Mesenchymal stem cell (in vitro differentiated cells and primary cell): Measurements from ENCODE around the gene NCAPH2.
A peak's percentile ranks its signal among the peaks of the same experiment; 100 is the strongest.

Source experiments
- DNase-seq: peaks from one replicate; pipeline ENCODE4 v3.0.0-alpha.2; 2013
- H2AFZ ChIP-seq: one replicate; pipeline ENCODE4 v1.6.1; 2013; ENCODE audit warnings: low read depth, mild to moderate bottlenecking, control low read depth, inconsistent platforms, low read length, moderate library complexity
- H2AK5ac ChIP-seq: 2 replicates; pipeline ENCODE4 v1.6.1; 2013; ENCODE audit warnings: low read length, moderate library complexity, mild to moderate bottlenecking, inconsistent platforms; ENCODE audit not compliant: severe bottlenecking
- H2BK120ac ChIP-seq: one replicate; pipeline ENCODE4 v1.6.1; 2013; ENCODE audit warnings: low read depth, mild to moderate bottlenecking, inconsistent platforms, low read length, moderate library complexity
- H2BK12ac ChIP-seq, 2 experiments: one replicate each; pipeline ENCODE4 v1.6.1; 2013; ENCODE audit warnings: inconsistent platforms in 2 of 2, low read length in 2 of 2, mild to moderate bottlenecking in 2 of 2, moderate library complexity in 2 of 2, control low read depth in 1 of 2
- H2BK15ac ChIP-seq: one replicate; pipeline ENCODE4 v1.6.1; 2013; ENCODE audit warnings: mild to moderate bottlenecking, low read depth, inconsistent platforms; ENCODE audit not compliant: poor library complexity, severe bottlenecking
- H2BK5ac ChIP-seq: 2 replicates; pipeline ENCODE4 v1.6.1; 2013; ENCODE audit warnings: low read depth, mild to moderate bottlenecking, low read length, control low read depth, inconsistent platforms; ENCODE audit not compliant: poor library complexity, severe bottlenecking
- H3K14ac ChIP-seq, 2 experiments: one replicate each; pipeline ENCODE4 v1.6.1; 2013; ENCODE audit warnings: inconsistent platforms in 2 of 2, low read length in 2 of 2, control low read depth in 1 of 2, mild to moderate bottlenecking in 1 of 2, moderate library complexity in 1 of 2
- H3K18ac ChIP-seq, 2 experiments: one replicate each; pipeline ENCODE4 v1.6.1; 2013; ENCODE audit warnings: inconsistent platforms in 2 of 2, low read length in 2 of 2, control low read depth in 1 of 2, low read depth in 1 of 2, mild to moderate bottlenecking in 1 of 2
- H3K23ac ChIP-seq, 2 experiments: one replicate each; pipeline ENCODE4 v1.6.1; 2013; ENCODE audit warnings: inconsistent platforms in 2 of 2, low read length in 2 of 2, mild to moderate bottlenecking in 2 of 2, moderate library complexity in 2 of 2, control low read depth in 1 of 2
- H3K27ac ChIP-seq: 2 replicates; pipeline ENCODE4 v1.5.1; 2013; ENCODE audit warnings: mild to moderate bottlenecking, moderate library complexity, low read length, control low read depth, inconsistent platforms; ENCODE audit not compliant: poor library complexity, severe bottlenecking
- H3K27me3 ChIP-seq, 2 experiments: 2 replicates each; pipeline versions ENCODE4 v1.6.1 to v1.7.0; 2013; ENCODE audit warnings: low read length in 2 of 2, mild to moderate bottlenecking in 2 of 2, moderate library complexity in 2 of 2, control low read depth in 1 of 2, inconsistent platforms in 1 of 2; ENCODE audit not compliant: control insufficient read depth in 1 of 2, insufficient read depth in 1 of 2
- H3K36me3 ChIP-seq, 2 experiments: 2 replicates each; pipeline versions ENCODE4 v1.6.1 to v1.7.0; 2013; ENCODE audit warnings: low read length in 2 of 2, control low read depth in 1 of 2, inconsistent platforms in 1 of 2, low read depth in 1 of 2, mild to moderate bottlenecking in 1 of 2; ENCODE audit not compliant: insufficient read depth in 2 of 2, control insufficient read depth in 1 of 2
- H3K4ac ChIP-seq, 2 experiments: one replicate each; pipeline ENCODE4 v1.6.1; 2013; ENCODE audit warnings: inconsistent platforms in 2 of 2, low read length in 2 of 2, mild to moderate bottlenecking in 2 of 2, moderate library complexity in 2 of 2, control low read depth in 1 of 2, low read depth in 1 of 2
- H3K4me1 ChIP-seq: 2 replicates; pipeline ENCODE4 v1.6.1; 2013; ENCODE audit warnings: low read depth, low read length, control low read depth; ENCODE audit not compliant: control insufficient read depth, insufficient read depth
- H3K4me2 ChIP-seq: 2 replicates; pipeline ENCODE4 v1.6.1; 2013; ENCODE audit warnings: low read length, mild to moderate bottlenecking, inconsistent platforms; ENCODE audit not compliant: poor library complexity, severe bottlenecking
- H3K4me3 ChIP-seq, 2 experiments: 2 replicates each; pipeline versions ENCODE4 v1.5.1 to v1.7.0; 2013; ENCODE audit warnings: low read length in 2 of 2, mild to moderate bottlenecking in 2 of 2, control low read depth in 1 of 2, low read depth in 1 of 2; ENCODE audit not compliant: insufficient read depth in 1 of 2
- H3K79me1 ChIP-seq: replicated peaks from 2 replicates; pipeline ENCODE4 v1.6.1; 2013; ENCODE audit warnings: mild to moderate bottlenecking, control low read depth, low read length, inconsistent platforms; ENCODE audit not compliant: poor library complexity, severe bottlenecking
- H3K9ac ChIP-seq: 2 replicates; pipeline ENCODE4 v1.7.0; 2013; ENCODE audit warnings: mild to moderate bottlenecking, low read length, moderate library complexity
- H3K9me3 ChIP-seq: 2 replicates; pipeline ENCODE4 v1.7.0; 2013; ENCODE audit warnings: mild to moderate bottlenecking, low read length; ENCODE audit not compliant: control insufficient read depth
- H4K8ac ChIP-seq: one replicate; pipeline ENCODE4 v1.6.1; 2013; ENCODE audit warnings: inconsistent platforms, mild to moderate bottlenecking, low read length, moderate library complexity
- H4K91ac ChIP-seq: one replicate; pipeline ENCODE4 v1.6.1; 2013; ENCODE audit warnings: mild to moderate bottlenecking, low read length, inconsistent platforms
- WGBS: methylation state at CpG from one replicate; pipeline ENCODE4 v1.1.7; 2013; ENCODE audit warnings: mixed read lengths; 5-methylcytosine and 5-hydroxymethylcytosine counted together

NCAPH2 gene

GRCh38 chr22:50506611-50507420 is 1.2 kb upstream of the NCAPH2 start:
- H3K27me3 ChIP-seq, result no peaks in the 10 kb centered on the region
- H3K4ac ChIP-seq, result peak overlapping the region; percentile 41 to 80
- peak overlapping the region; percentile 97 for H3K9ac ChIP-seq
- H3K9me3 ChIP-seq, result no peaks in the 10 kb centered on the region
- H3K14ac ChIP-seq, result peak overlapping the region in 1 of 2 experiments; percentile 92
- peak; percentile 25 for DNase-seq
- peak overlapping the region; percentile 91 for H4K8ac ChIP-seq
- H3K18ac ChIP-seq, result peak overlapping the region; percentile 79 to 97
- peak overlapping the region; percentile 60 for H3K27ac ChIP-seq
- H3K4me2 ChIP-seq, result peak overlapping the region; percentile 64
- no peak overlapping the region for H2BK15ac ChIP-seq
- H3K4me3 ChIP-seq, result peak overlapping the region; percentile 82 to 100
- H2BK12ac ChIP-seq, result no peak overlapping the region
- no peak overlapping the region for H2BK120ac ChIP-seq
- H2AFZ ChIP-seq, result peak overlapping the region; percentile 55
- no peak overlapping the region for H2AK5ac ChIP-seq
- WGBS, result 31% methylated on average over 21 of the region's 21 CpGs
- H3K79me1 ChIP-seq, result peaks cover 26% of the 10 kb centered on the region
- H3K23ac ChIP-seq, result peak overlapping the region in 1 of 2 experiments; percentile 46
- H3K36me3 ChIP-seq, result peaks cover 32 to 42% of the 10 kb centered on the region in 2 experiments
- peaks cover 12% of the 10 kb centered on the region for H3K4me1 ChIP-seq
- peak overlapping the region; percentile 36 for H4K91ac ChIP-seq
- no peak overlapping the region for H2BK5ac ChIP-seq

- Histone ChIP-seq H3K27me3 (no peaks in the 10 kb centered on the region), H4K8ac (peak within 1 kb of the TSS; percentile 97), H3K23ac (peak within 1 kb of the TSS in 1 of 2 experiments; percentile 46), H2BK15ac (peak within 1 kb of the TSS; percentile 80), H3K4ac (peak within 1 kb of the TSS; percentile 41 to 80), H2BK5ac (no peak within 1 kb of the TSS), H3K79me1 (peaks cover 29% of the 10 kb centered on the region), H2AK5ac (no peak within 1 kb of the TSS), H2BK12ac (no peak within 1 kb of the TSS), H3K36me3 (peaks cover 29 to 37% of the 10 kb centered on the region in 2 experiments), H3K18ac (peak within 1 kb of the TSS; percentile 97), H3K4me2 (peak within 1 kb of the TSS; percentile 64), H4K91ac (peak within 1 kb of the TSS; percentile 95), H2AFZ (peak within 1 kb of the TSS; percentile 55), H3K4me1 (peaks cover 12% of the 10 kb centered on the region), H3K27ac (peak within 1 kb of the TSS; percentile 60), H2BK120ac (no peak within 1 kb of the TSS), H3K4me3 (peak within 1 kb of the TSS; percentile 99 to 100), H3K9ac (peak within 1 kb of the TSS; percentile 97), H3K14ac (peak within 1 kb of the TSS in 1 of 2 experiments; percentile 92), H3K9me3 (no peaks in the 10 kb centered on the region)
- WGBS, result 0% methylated on average over 9 of the region's 62 CpGs
- DNase-seq, result peak; percentile 79
Observed at GRCh38 chr22:50507421-50507990, 518 bp upstream of the NCAPH2 start, which contains the start of gene LMF2. LMF2 (minus strand) TSS chr22:50507702; CDS start chr22:50507675, 27 bp downstream.

GRCh38 chr22:50508897-50509296 is 873 bp downstream of the NCAPH2 start:
- H3K18ac ChIP-seq, result no peak overlapping the region
- H2BK120ac ChIP-seq, result no peak overlapping the region
- peak overlapping the region in 1 of 2 experiments; percentile 76 for H3K14ac ChIP-seq
- H3K9ac ChIP-seq, result peak overlapping the region; percentile 84
- no peaks in the 10 kb centered on the region for H3K9me3 ChIP-seq
- H2BK5ac ChIP-seq, result no peak overlapping the region
- H3K36me3 ChIP-seq, result peaks cover 19 to 26% of the 10 kb centered on the region in 2 experiments
- H2BK12ac ChIP-seq, result no peak overlapping the region
- H2AK5ac ChIP-seq, result no peak overlapping the region
- H3K23ac ChIP-seq, result no peak overlapping the region
- H2AFZ ChIP-seq, result no peak overlapping the region
- peak overlapping the region; percentile 61 for H3K4me2 ChIP-seq
- peaks cover 14% of the 10 kb centered on the region for H3K4me1 ChIP-seq
- DNase-seq, result no peak
- H3K27me3 ChIP-seq, result no peaks in the 10 kb centered on the region
- H4K8ac ChIP-seq, result no peak overlapping the region
- H3K27ac ChIP-seq, result no peak overlapping the region
- peaks cover 26% of the 10 kb centered on the region for H3K79me1 ChIP-seq
- H3K4me3 ChIP-seq, result peak overlapping the region in 1 of 2 experiments; percentile 85
- 42% methylated on average over 3 of the region's 3 CpGs for WGBS
- H4K91ac ChIP-seq, result no peak overlapping the region
- no peak overlapping the region for H2BK15ac ChIP-seq
- H3K4ac ChIP-seq, result peak overlapping the region in 1 of 2 experiments; percentile 11

- no peak overlapping the region for H2BK12ac ChIP-seq
- no peak overlapping the region for H2BK5ac ChIP-seq
- H3K36me3 ChIP-seq, result peaks cover 24 to 30% of the 10 kb centered on the region in 2 experiments
- peaks cover 4% of the 10 kb centered on the region for H3K4me1 ChIP-seq
- DNase-seq, result no peak
- no peak overlapping the region for H2BK120ac ChIP-seq
- H3K4me3 ChIP-seq, result no peak overlapping the region
- no peaks in the 10 kb centered on the region for H3K27me3 ChIP-seq
- H3K18ac ChIP-seq, result no peak overlapping the region
- H2AK5ac ChIP-seq, result no peak overlapping the region
- H2BK15ac ChIP-seq, result no peak overlapping the region
- over 99% methylated on average over 15 of the region's 15 CpGs for WGBS
- H3K4me2 ChIP-seq, result no peak overlapping the region
- peaks cover 45% of the 10 kb centered on the region for H3K79me1 ChIP-seq
- H3K4ac ChIP-seq, result no peak overlapping the region
- no peak overlapping the region for H3K9ac ChIP-seq
- H2AFZ ChIP-seq, result no peak overlapping the region
- no peak overlapping the region for H4K91ac ChIP-seq
- H3K9me3 ChIP-seq, result no peaks in the 10 kb centered on the region
- no peak overlapping the region for H3K23ac ChIP-seq
- H4K8ac ChIP-seq, result no peak overlapping the region
- no peak overlapping the region for H3K14ac ChIP-seq
- no peak overlapping the region for H3K27ac ChIP-seq
Observed at GRCh38 chr22:50513175-50513574, 5.2 kb downstream of the NCAPH2 start.
